Mesenchymal stem cell (in vitro differentiated cells and primary cell): ENCODE results near the gene INSM2.

Source experiments
- DNase-seq: peaks from one replicate; pipeline ENCODE4 v3.0.0-alpha.2; 2013
- H2AFZ ChIP-seq: one replicate; pipeline ENCODE4 v1.6.1; 2013; ENCODE audit warnings: low read depth, mild to moderate bottlenecking, control low read depth, inconsistent platforms, low read length, moderate library complexity
- H2AK5ac ChIP-seq: 2 replicates; pipeline ENCODE4 v1.6.1; 2013; ENCODE audit warnings: low read length, moderate library complexity, mild to moderate bottlenecking, inconsistent platforms; ENCODE audit not compliant: severe bottlenecking
- H2BK120ac ChIP-seq: one replicate; pipeline ENCODE4 v1.6.1; 2013; ENCODE audit warnings: low read depth, mild to moderate bottlenecking, inconsistent platforms, low read length, moderate library complexity
- H2BK12ac ChIP-seq, 2 experiments: one replicate each; pipeline ENCODE4 v1.6.1; 2013; ENCODE audit warnings: inconsistent platforms in 2 of 2, low read length in 2 of 2, mild to moderate bottlenecking in 2 of 2, moderate library complexity in 2 of 2, control low read depth in 1 of 2
- H2BK15ac ChIP-seq: one replicate; pipeline ENCODE4 v1.6.1; 2013; ENCODE audit warnings: mild to moderate bottlenecking, low read depth, inconsistent platforms; ENCODE audit not compliant: poor library complexity, severe bottlenecking
- H2BK5ac ChIP-seq: 2 replicates; pipeline ENCODE4 v1.6.1; 2013; ENCODE audit warnings: low read depth, mild to moderate bottlenecking, low read length, control low read depth, inconsistent platforms; ENCODE audit not compliant: poor library complexity, severe bottlenecking
- H3K14ac ChIP-seq, 2 experiments: one replicate each; pipeline ENCODE4 v1.6.1; 2013; ENCODE audit warnings: inconsistent platforms in 2 of 2, low read length in 2 of 2, control low read depth in 1 of 2, mild to moderate bottlenecking in 1 of 2, moderate library complexity in 1 of 2
- H3K18ac ChIP-seq, 2 experiments: one replicate each; pipeline ENCODE4 v1.6.1; 2013; ENCODE audit warnings: inconsistent platforms in 2 of 2, low read length in 2 of 2, control low read depth in 1 of 2, low read depth in 1 of 2, mild to moderate bottlenecking in 1 of 2
- H3K23ac ChIP-seq, 2 experiments: one replicate each; pipeline ENCODE4 v1.6.1; 2013; ENCODE audit warnings: inconsistent platforms in 2 of 2, low read length in 2 of 2, mild to moderate bottlenecking in 2 of 2, moderate library complexity in 2 of 2, control low read depth in 1 of 2
- H3K27ac ChIP-seq: 2 replicates; pipeline ENCODE4 v1.5.1; 2013; ENCODE audit warnings: mild to moderate bottlenecking, moderate library complexity, low read length, control low read depth, inconsistent platforms; ENCODE audit not compliant: poor library complexity, severe bottlenecking
- H3K27me3 ChIP-seq, 2 experiments: 2 replicates each; pipeline versions ENCODE4 v1.6.1 to v1.7.0; 2013; ENCODE audit warnings: low read length in 2 of 2, mild to moderate bottlenecking in 2 of 2, moderate library complexity in 2 of 2, control low read depth in 1 of 2, inconsistent platforms in 1 of 2; ENCODE audit not compliant: control insufficient read depth in 1 of 2, insufficient read depth in 1 of 2
- H3K36me3 ChIP-seq, 2 experiments: 2 replicates each; pipeline versions ENCODE4 v1.6.1 to v1.7.0; 2013; ENCODE audit warnings: low read length in 2 of 2, control low read depth in 1 of 2, inconsistent platforms in 1 of 2, low read depth in 1 of 2, mild to moderate bottlenecking in 1 of 2; ENCODE audit not compliant: insufficient read depth in 2 of 2, control insufficient read depth in 1 of 2
- H3K4ac ChIP-seq, 2 experiments: one replicate each; pipeline ENCODE4 v1.6.1; 2013; ENCODE audit warnings: inconsistent platforms in 2 of 2, low read length in 2 of 2, mild to moderate bottlenecking in 2 of 2, moderate library complexity in 2 of 2, control low read depth in 1 of 2, low read depth in 1 of 2
- H3K4me1 ChIP-seq: 2 replicates; pipeline ENCODE4 v1.6.1; 2013; ENCODE audit warnings: low read depth, low read length, control low read depth; ENCODE audit not compliant: control insufficient read depth, insufficient read depth
- H3K4me2 ChIP-seq: 2 replicates; pipeline ENCODE4 v1.6.1; 2013; ENCODE audit warnings: low read length, mild to moderate bottlenecking, inconsistent platforms; ENCODE audit not compliant: poor library complexity, severe bottlenecking
- H3K4me3 ChIP-seq, 2 experiments: 2 replicates each; pipeline versions ENCODE4 v1.5.1 to v1.7.0; 2013; ENCODE audit warnings: low read length in 2 of 2, mild to moderate bottlenecking in 2 of 2, control low read depth in 1 of 2, low read depth in 1 of 2; ENCODE audit not compliant: insufficient read depth in 1 of 2
- H3K79me1 ChIP-seq: replicated peaks from 2 replicates; pipeline ENCODE4 v1.6.1; 2013; ENCODE audit warnings: mild to moderate bottlenecking, control low read depth, low read length, inconsistent platforms; ENCODE audit not compliant: poor library complexity, severe bottlenecking
- H3K9ac ChIP-seq: 2 replicates; pipeline ENCODE4 v1.7.0; 2013; ENCODE audit warnings: mild to moderate bottlenecking, low read length, moderate library complexity
- H3K9me3 ChIP-seq: 2 replicates; pipeline ENCODE4 v1.7.0; 2013; ENCODE audit warnings: mild to moderate bottlenecking, low read length; ENCODE audit not compliant: control insufficient read depth
- H4K8ac ChIP-seq: one replicate; pipeline ENCODE4 v1.6.1; 2013; ENCODE audit warnings: inconsistent platforms, mild to moderate bottlenecking, low read length, moderate library complexity
- H4K91ac ChIP-seq: one replicate; pipeline ENCODE4 v1.6.1; 2013; ENCODE audit warnings: mild to moderate bottlenecking, low read length, inconsistent platforms
- WGBS: methylation state at CpG from one replicate; pipeline ENCODE4 v1.1.7; 2013; ENCODE audit warnings: mixed read lengths; 5-methylcytosine and 5-hydroxymethylcytosine counted together

INSM2 gene

GRCh38 chr14:35556548-35556947, 22.6 kb downstream of the INSM2 start:
- Histone ChIP-seq H4K91ac (no peak overlapping the region), H3K4me1 (no peaks in the 10 kb centered on the region)

GRCh38 chr14:35557221-35557747, 23.3 kb downstream of the INSM2 start:
- Histone ChIP-seq H2BK15ac (no peak overlapping the region), H3K4me3 (no peak overlapping the region), H3K4me2 (no peak overlapping the region), H3K4ac (no peak overlapping the region), H3K23ac (no peak overlapping the region), H3K27me3 (no peaks in the 10 kb centered on the region), H3K79me1 (no peaks in the 10 kb centered on the region), H4K91ac (no peak overlapping the region), H2AK5ac (no peak overlapping the region), H3K4me1 (no peaks in the 10 kb centered on the region), H2BK12ac (no peak overlapping the region), H3K9ac (no peak overlapping the region), H3K14ac (no peak overlapping the region), H2BK5ac (no peak overlapping the region), H3K27ac (no peak overlapping the region), H3K9me3 (no peaks in the 10 kb centered on the region), H3K18ac (no peak overlapping the region), H3K36me3 (peaks cover 0 to 7% of the 10 kb centered on the region in 2 experiments), H2AFZ (no peak overlapping the region), H2BK120ac (no peak overlapping the region), H4K8ac (no peak overlapping the region)
- no peak for DNase-seq

More at GRCh38 chr14:35556548-35556947, 22.6 kb downstream of the INSM2 start:
- Histone ChIP-seq H3K4ac (no peak overlapping the region), H3K79me1 (no peaks in the 10 kb centered on the region), H2BK15ac (no peak overlapping the region), H3K18ac (no peak overlapping the region), H3K23ac (no peak overlapping the region), H3K27ac (no peak overlapping the region), H3K9ac (no peak overlapping the region), H3K14ac (no peak overlapping the region), H2AK5ac (no peak overlapping the region), H3K9me3 (no peaks in the 10 kb centered on the region), H2AFZ (no peak overlapping the region), H3K4me3 (no peak overlapping the region), H4K8ac (no peak overlapping the region), H2BK12ac (no peak overlapping the region), H2BK120ac (no peak overlapping the region), H3K4me2 (no peak overlapping the region), H3K27me3 (no peaks in the 10 kb centered on the region), H3K36me3 (peaks cover 0 to 7% of the 10 kb centered on the region in 2 experiments), H2BK5ac (no peak overlapping the region)
- WGBS = 78% methylated on average over 1 of the region's 1 CpG
- DNase-seq = no peak

- Histone ChIP-seq H3K23ac (no peak overlapping the region), H3K9ac (no peak overlapping the region), H3K4me3 (no peak overlapping the region), H3K4me1 (no peaks in the 10 kb centered on the region), H2AK5ac (no peak overlapping the region), H4K8ac (no peak overlapping the region), H3K36me3 (peaks cover 0 to 7% of the 10 kb centered on the region in 2 experiments), H3K4me2 (no peak overlapping the region), H2BK5ac (no peak overlapping the region), H3K27ac (no peak overlapping the region), H3K18ac (no peak overlapping the region), H2BK15ac (no peak overlapping the region), H3K27me3 (no peaks in the 10 kb centered on the region), H3K9me3 (no peaks in the 10 kb centered on the region), H3K14ac (no peak overlapping the region), H3K4ac (no peak overlapping the region), H4K91ac (no peak overlapping the region), H2AFZ (no peak overlapping the region), H3K79me1 (no peaks in the 10 kb centered on the region), H2BK120ac (no peak overlapping the region), H2BK12ac (no peak overlapping the region)
- no peak for DNase-seq
- WGBS = 90% methylated on average over 2 of the region's 2 CpGs
Observed at GRCh38 chr14:35558680-35559079, 24.7 kb downstream of the INSM2 start.

GRCh38 chr14:35565871-35566464, 32.0 kb downstream of the INSM2 start:
- no peak overlapping the region for H3K9ac ChIP-seq
- 92% methylated on average over 2 of the region's 4 CpGs for WGBS
- H3K27ac ChIP-seq = no peak overlapping the region
- H3K27me3 ChIP-seq = no peaks in the 10 kb centered on the region
- H3K14ac ChIP-seq = no peak overlapping the region
- H2BK5ac ChIP-seq = no peak overlapping the region
- H3K4me2 ChIP-seq = no peak overlapping the region
- no peak overlapping the region for H2AFZ ChIP-seq
- no peak overlapping the region for H2BK12ac ChIP-seq
- H3K36me3 ChIP-seq = peaks cover 0 to 18% of the 10 kb centered on the region in 2 experiments
- H3K79me1 ChIP-seq = no peaks in the 10 kb centered on the region
- DNase-seq = no peak
- H3K18ac ChIP-seq = no peak overlapping the region
- H3K9me3 ChIP-seq = no peaks in the 10 kb centered on the region
- no peak overlapping the region for H3K4ac ChIP-seq
- no peaks in the 10 kb centered on the region for H3K4me1 ChIP-seq
- H2AK5ac ChIP-seq = no peak overlapping the region
- no peak overlapping the region for H4K91ac ChIP-seq
- H3K23ac ChIP-seq = no peak overlapping the region
- H2BK120ac ChIP-seq = no peak overlapping the region
- no peak overlapping the region for H3K4me3 ChIP-seq
- no peak overlapping the region for H2BK15ac ChIP-seq
- H4K8ac ChIP-seq = no peak overlapping the region
